Keratinocyte (primary cell): ENCODE data around the gene AQP11. TPM values are rescaled to one million over a fixed set of nuclear protein-coding genes. Genes with fewer than 3 reads are reported as not detected.

Experiments used
- DNase-seq: peaks from one replicate; pipeline ENCODE4 v3.0.0-alpha.2; 2011; ENCODE audit warnings: low read depth, missing footprints, low spot score
- FAIRE-seq: peaks from 2 replicates; lab custom pipeline; 2011; peaks lifted over from hg19 to GRCh38; lab: Jason Lieb, UNC
- H2AFZ ChIP-seq: 2 replicates; pipeline ENCODE4 v1.6.0; 2012; ENCODE audit warnings: low read length, control low read depth, inconsistent platforms; ENCODE audit not compliant: control insufficient read depth
- H3K27ac ChIP-seq: 2 replicates; pipeline ENCODE4 v1.5.1; 2011; ENCODE audit warnings: low read length; ENCODE audit not compliant: control insufficient read depth, insufficient read depth
- H3K27me3 ChIP-seq: 3 replicates; pipeline ENCODE4 v1.6.0; 2011; ENCODE audit warnings: low read length; ENCODE audit not compliant: control insufficient read depth, insufficient read depth; ENCODE audit errors: extremely low read depth
- H3K36me3 ChIP-seq, 2 experiments: 2 replicates in 1 of 2; 3 replicates in 1 of 2; pipeline ENCODE4 v1.5.1; 2011; ENCODE audit warnings: low read length in 2 of 2, mild to moderate bottlenecking in 1 of 2; ENCODE audit not compliant: control insufficient read depth in 2 of 2, insufficient read depth in 2 of 2; ENCODE audit errors: extremely low read depth in 1 of 2
- H3K4me1 ChIP-seq: 3 replicates; pipeline ENCODE4 v1.5.1; 2011; ENCODE audit warnings: low read length; ENCODE audit not compliant: control insufficient read depth, insufficient read depth; ENCODE audit errors: extremely low read depth
- H3K4me2 ChIP-seq: 3 replicates; pipeline ENCODE4 v1.6.0; 2011; ENCODE audit warnings: low read depth, low read length; ENCODE audit not compliant: control insufficient read depth, insufficient read depth; ENCODE audit errors: extremely low read depth
- H3K4me3 ChIP-seq, 3 experiments: fragments of 200-600 bp in 1 of 3; sonication (generic) in 1 of 3; 2 replicates in 2 of 3; 3 replicates in 1 of 3; pipeline ENCODE4 v1.5.1; 2011 to 2016; ENCODE audit warnings: low read length in 3 of 3, mild to moderate bottlenecking in 3 of 3, control low read depth in 2 of 3, inconsistent platforms in 1 of 3, low read depth in 1 of 3, mixed read lengths in 1 of 3, mixed run types in 1 of 3, moderate library complexity in 1 of 3; ENCODE audit not compliant: control insufficient read depth in 2 of 3, insufficient read depth in 2 of 3; ENCODE audit errors: extremely low read depth in 1 of 3
- H3K79me2 ChIP-seq: 2 replicates; pipeline ENCODE4 v1.6.0; 2012; ENCODE audit warnings: low read length; ENCODE audit not compliant: control insufficient read depth, insufficient read depth
- H3K9ac ChIP-seq: 3 replicates; pipeline ENCODE4 v1.6.0; 2011; ENCODE audit warnings: low read length; ENCODE audit not compliant: control insufficient read depth, insufficient read depth; ENCODE audit errors: extremely low read depth
- H3K9me1 ChIP-seq: 3 replicates; pipeline ENCODE4 v1.6.0; 2011; ENCODE audit warnings: low read length; ENCODE audit not compliant: control insufficient read depth, insufficient read depth; ENCODE audit errors: extremely low read depth
- H3K9me3 ChIP-seq: 2 replicates; pipeline ENCODE4 v1.5.1; 2012; ENCODE audit warnings: low read depth, low read length; ENCODE audit not compliant: control insufficient read depth
- H4K20me1 ChIP-seq: 3 replicates; pipeline ENCODE4 v1.6.0; 2011; ENCODE audit warnings: low read length; ENCODE audit not compliant: control insufficient read depth, insufficient read depth; ENCODE audit errors: extremely low read depth
- CTCF ChIP-seq, 3 experiments: IDR thresholded peaks in 1 of 3; conservative IDR thresholded peaks in 1 of 3; optimal IDR thresholded peaks in 1 of 3; 2 replicates in 2 of 3; 3 replicates in 1 of 3; pipeline versions ENCODE3 to v1.5.1; 2011; ENCODE audit warnings: low read length in 3 of 3, mild to moderate bottlenecking in 3 of 3, moderate library complexity in 2 of 3, control low read depth in 1 of 3, inconsistent platforms in 1 of 3; ENCODE audit not compliant: insufficient read depth in 2 of 3; ENCODE audit errors: extremely low read depth in 1 of 3
- EZH2 ChIP-seq: IDR thresholded peaks from one replicate; pipeline ENCODE4 v1.6.1; 2012; ENCODE audit warnings: inconsistent platforms, mild to moderate bottlenecking, low read length, moderate library complexity
- dilution Hi-C: fragments of 300-500 bp; cut with MboI; formaldehyde crosslinking; loops from one replicate; pipeline ENCODE4 v1.7.0; 2020; ENCODE audit warnings: low sequenced_read_pairs; ENCODE audit not compliant: extremely low pct_ligation_motif_present
- polyA plus RNA-seq, 5 experiments: library from polyadenylated mRNA; depleted of rRNA in 3 of 5; stranded (reverse) in 3 of 5; stranded (forward) in 1 of 5; unstranded in 1 of 5; fragments of >200 nt; gene quantifications; 1 replicate in 1 of 5; 2 replicates in 3 of 5; 3 replicates in 1 of 5; pipeline versions ENCODE4 v1.2.1 to v1.2.3, GENCODE V29; 2011 to 2012; ENCODE audit warnings: missing spikeins in 2 of 5, low read depth in 1 of 5, low replicate concordance in 1 of 5

AQP11 gene
- polyA plus RNA-seq, 1 donor (not counting 4 experiments of a cell fraction or from before 2014, with no cell fraction given): 0.16 TPM

GRCh38 chr11:77611921-77612320, 22.2 kb downstream of the AQP11 start:
- Histone ChIP-seq H3K4me3 (no peak overlapping the region), H3K4me2 (no peak overlapping the region), H3K36me3 (peaks cover 20% of the 10 kb centered on the region in 2 experiments), H3K27ac (no peak overlapping the region), H3K4me1 (no peaks in the 10 kb centered on the region), H3K9me3 (no peaks in the 10 kb centered on the region), H4K20me1 (no peaks in the 10 kb centered on the region), H3K27me3 (no peaks in the 10 kb centered on the region), H3K9ac (no peak overlapping the region), H3K79me2 (no peaks in the 10 kb centered on the region), H2AFZ (no peak overlapping the region), H3K9me1 (no peaks in the 10 kb centered on the region)
- FAIRE-seq (no peak), DNase-seq (no peak)
- dilution Hi-C loops: no loop called here
- no peak for TF ChIP-seq EZH2
- TF ChIP-seq CTCF (optimal IDR thresholded peaks at IDR 0.05 in 1 of 3, IDR thresholded peaks at IDR 0.05 in 1 of 3, conservative IDR thresholded peaks at IDR 0.05 in 1 of 3; ENCODE audit: extremely low read depth in 1 of 3, insufficient read depth in 2 of 3, low read length in 3 of 3): no peak

- H3K4me3 ChIP-seq: no peak overlapping the region
- TF ChIP-seq EZH2 (no peak), CTCF (optimal IDR thresholded peaks at IDR 0.05 in 1 of 3, IDR thresholded peaks at IDR 0.05 in 1 of 3, conservative IDR thresholded peaks at IDR 0.05 in 1 of 3; ENCODE audit: extremely low read depth in 1 of 3, insufficient read depth in 2 of 3, low read length in 3 of 3) (no peak)
- no peaks in the 10 kb centered on the region for H3K27me3 ChIP-seq
- FAIRE-seq (no peak), DNase-seq (no peak)
- H3K79me2 ChIP-seq: no peaks in the 10 kb centered on the region
- H3K9me3 ChIP-seq: no peaks in the 10 kb centered on the region
- peaks cover 13 to 30% of the 10 kb centered on the region in 2 experiments for H3K36me3 ChIP-seq
- H3K9me1 ChIP-seq: no peaks in the 10 kb centered on the region
- dilution Hi-C loops: no loop called here
- H4K20me1 ChIP-seq: no peaks in the 10 kb centered on the region
- H3K4me2 ChIP-seq: no peak overlapping the region
- no peak overlapping the region for H3K27ac ChIP-seq
- H2AFZ ChIP-seq: no peak overlapping the region
- no peak overlapping the region for H3K9ac ChIP-seq
- no peaks in the 10 kb centered on the region for H3K4me1 ChIP-seq
Measured at GRCh38 chr11:77617892-77618291, 28.1 kb downstream of the AQP11 start.
